ENCODE results near the gene KIT.

KIT gene

DNA sequence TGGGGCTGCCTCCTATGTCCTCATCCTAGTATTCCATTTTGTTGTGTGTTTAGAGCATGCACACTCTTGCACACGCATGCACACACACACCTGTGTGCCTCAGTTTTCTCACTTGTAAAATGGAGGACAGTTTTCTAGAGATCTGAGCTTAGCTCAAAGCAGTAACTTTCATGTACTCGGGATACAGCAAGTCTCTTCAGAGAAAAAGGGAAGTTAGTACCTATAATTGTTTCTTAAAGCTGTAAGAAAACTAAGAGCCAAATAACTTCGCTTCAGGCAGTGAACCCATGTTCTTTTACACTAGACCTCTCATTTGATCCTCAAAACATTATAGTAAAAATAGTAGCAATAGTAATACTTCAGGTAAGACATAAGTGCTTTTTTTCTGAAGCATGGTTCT, 49.6 kb downstream of the KIT start:
- no peak for DNase-seq

DNA sequence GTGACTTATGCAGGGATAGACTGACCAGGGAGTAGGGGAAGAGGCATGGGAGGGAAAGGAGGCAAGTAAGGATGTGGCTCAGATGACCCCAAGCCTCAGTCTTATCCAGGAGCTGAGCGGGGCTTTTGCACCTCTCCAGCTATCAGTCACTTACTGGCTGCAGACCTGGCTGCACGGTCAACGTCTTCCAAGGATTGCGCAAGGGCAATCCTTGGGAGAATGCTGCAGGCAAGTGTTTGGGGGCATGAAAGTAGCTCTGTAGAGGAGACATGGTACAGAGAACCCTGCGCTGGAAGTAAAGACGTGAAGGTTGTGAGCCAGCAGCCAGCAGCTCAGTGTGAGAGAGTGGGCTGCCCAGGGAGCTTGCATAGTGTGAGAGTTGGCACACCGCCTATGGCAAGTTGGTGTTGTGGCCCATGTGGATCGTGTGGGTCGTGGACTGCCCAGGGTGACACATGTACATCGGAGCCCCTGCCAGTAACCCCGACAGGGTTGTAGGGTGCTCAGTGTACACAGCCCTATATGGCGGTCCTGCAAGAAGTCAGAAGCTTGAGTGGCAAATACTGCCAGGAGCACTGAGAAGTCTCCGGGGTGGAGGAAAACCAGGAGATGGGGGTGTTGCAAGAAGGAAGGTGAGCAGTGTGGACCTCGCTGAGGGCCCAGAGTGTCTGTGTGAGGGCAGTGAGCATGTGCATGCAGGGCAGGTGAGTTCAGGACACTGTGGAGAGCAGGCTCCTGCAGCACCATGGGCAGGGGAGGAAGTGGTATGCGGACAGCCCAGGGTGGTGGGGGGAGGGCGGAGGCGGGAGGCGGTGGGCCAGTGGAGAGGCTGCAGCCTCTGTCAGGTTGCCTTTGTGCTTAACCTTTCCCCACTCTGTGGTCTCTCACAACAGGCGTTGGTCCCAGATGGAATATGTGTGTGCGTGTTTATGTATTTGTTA, 50.9 kb downstream of the KIT start:
- DNase-seq: no peak

DNA sequence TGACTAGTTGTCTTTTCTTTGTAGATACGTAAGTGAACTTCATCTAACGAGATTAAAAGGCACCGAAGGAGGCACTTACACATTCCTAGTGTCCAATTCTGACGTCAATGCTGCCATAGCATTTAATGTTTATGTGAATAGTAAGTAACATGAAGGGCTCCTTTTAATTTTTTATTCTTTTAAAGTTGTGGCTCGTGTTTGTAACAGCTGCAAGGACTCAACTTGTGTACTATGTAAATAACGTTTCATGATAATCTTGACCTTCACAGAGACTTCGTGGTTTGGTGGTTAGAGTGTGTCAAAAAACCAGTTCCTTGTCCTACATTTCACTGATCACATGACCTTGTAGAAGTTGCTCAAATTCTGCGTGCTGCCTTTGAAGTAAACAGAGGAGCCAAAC, 51.6 kb downstream of the KIT start:
- no peak for DNase-seq

DNA sequence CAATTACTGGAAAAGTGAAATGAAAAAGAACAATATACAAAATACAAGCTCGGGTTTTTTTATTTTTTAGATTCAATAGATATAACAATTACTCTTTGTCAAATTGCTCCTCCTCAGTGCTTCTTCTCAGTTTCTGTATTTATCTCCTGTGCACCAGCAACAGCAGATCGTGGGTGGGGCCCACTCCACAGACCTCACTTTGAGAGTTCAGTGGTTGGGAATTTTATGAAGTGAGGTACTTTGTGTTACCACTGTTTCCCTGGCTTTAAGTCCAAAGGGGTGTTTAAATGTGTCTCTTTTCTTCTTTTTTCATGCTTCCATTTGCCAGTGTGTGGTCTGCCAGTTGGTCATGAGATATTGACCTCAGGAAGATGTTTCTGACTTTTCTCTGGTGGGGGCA, 54.4 kb downstream of the KIT start:
- no peak for DNase-seq

DNA sequence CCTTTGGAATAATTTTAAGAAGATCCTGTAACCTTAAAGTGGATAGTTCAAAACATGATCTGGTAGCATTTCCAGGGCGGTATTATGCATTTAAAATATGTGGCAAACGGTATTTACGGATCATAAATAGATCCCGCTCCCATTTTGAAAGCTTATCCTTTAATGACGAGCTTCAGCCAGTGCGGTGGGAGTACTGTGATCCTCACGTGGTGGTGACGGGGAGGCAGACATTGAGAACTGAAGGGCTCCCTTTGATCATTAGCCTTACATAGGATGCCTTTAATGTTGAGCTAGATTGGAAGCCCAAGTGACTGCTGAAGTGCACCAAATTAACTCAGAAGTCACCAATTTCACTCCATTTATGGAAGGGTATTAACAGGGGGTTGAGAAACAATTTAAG, 56.9 kb downstream of the KIT start:
- no peak for DNase-seq

DNA sequence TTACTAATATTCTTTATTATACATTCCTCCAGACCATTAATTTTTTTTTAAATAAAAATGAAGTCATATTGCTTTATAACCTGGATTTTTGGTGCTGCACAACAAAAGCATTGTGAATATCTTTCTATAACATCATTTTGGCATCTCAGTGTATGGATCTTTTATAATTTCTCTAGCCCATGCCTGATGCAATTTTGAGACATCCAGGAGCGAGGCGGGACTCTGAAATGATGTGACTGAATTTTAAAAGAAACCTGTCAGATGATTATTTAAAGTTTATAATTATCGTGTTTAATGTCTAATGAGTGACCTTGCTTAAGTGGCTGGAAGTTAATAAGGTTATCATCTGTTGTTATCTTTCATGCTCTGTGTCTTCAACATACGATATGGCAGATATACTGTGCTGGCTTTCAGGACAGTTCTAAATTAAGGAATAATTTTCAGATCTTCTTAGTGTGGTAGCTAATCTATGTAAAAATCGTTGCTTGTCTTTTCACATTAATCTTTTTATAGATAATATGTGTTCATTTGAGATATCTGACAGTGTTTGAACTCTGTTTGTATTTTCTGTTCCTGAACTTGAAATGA, 58.8 kb downstream of the KIT start:
- DNase-seq: no peak

DNA sequence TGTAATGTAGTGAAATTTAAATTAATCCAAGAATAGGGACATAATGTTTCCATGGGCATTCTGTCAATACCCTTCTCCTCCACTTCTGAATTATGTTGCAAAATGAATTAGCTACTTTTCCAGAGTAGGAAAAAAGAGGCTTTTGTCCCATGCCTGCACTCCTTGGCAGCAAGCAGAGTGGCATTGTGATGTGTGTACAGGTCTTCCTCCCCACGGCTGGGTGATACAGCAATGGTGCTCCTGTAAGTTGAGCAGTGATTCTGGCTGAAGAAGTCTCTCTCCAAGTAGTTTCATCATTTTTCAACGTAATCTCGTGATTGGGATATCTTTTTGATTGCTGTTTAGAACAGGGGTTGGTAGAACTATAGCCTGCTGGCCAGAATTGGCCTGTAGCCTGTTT, 59.9 kb downstream of the KIT start:
- no peak for DNase-seq

DNA sequence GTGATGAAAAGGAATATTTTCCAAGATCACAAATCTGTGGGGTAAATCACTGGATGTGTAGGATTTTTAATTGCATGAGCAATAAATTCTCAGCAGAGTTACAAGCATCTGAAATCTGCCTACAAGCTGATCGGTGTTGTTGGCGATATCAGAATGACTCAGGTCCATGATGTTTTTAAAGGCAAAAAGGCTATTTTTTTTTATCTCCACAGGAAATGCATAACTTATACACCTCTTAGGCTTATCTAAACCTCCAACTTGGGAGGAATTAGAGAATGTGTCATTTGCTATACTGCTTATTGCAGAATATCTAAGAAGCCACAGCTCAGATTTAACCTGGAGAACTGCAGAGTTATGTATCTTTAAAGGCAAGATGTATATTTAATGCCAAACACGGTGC, 61.6 kb downstream of the KIT start:
- no peak for DNase-seq

DNA sequence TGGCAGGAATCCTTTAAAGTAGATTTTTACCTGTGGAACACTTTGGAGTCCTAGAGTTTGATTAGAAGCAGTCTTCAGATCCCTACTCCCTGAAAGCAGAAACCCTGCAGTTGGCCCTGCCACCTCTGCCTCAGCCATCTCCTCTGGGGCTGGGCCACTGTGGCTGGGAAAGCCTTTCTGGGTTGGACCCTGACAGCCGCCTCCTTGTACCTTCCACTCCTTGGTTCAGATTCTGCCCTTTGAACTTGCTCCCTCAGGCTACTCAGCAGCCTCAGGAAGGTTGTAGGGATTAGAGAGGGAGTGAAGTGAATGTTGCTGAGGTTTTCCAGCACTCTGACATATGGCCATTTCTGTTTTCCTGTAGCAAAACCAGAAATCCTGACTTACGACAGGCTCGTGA, 65.5 kb downstream of the KIT start:
- DNase-seq: no peak

DNA sequence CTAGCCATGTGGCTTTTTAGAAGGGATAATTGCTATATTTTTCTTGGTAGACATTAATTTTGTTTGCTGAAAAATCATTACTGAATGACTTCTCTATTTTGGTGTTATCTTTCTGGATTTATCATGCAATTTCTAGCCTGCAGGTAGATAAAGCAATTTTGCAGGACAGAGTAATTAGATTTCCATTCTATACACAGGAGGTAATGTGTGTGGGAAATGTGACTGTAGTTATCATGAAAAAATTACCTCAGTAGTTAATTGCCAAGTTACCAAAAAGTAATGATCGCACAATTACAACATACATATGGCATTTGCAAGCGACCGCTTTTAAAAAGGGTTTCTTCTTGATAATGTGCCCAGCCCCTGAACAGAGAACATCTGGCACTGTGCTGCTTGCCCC, 66.1 kb downstream of the KIT start:
- no peak for DNase-seq

DNA sequence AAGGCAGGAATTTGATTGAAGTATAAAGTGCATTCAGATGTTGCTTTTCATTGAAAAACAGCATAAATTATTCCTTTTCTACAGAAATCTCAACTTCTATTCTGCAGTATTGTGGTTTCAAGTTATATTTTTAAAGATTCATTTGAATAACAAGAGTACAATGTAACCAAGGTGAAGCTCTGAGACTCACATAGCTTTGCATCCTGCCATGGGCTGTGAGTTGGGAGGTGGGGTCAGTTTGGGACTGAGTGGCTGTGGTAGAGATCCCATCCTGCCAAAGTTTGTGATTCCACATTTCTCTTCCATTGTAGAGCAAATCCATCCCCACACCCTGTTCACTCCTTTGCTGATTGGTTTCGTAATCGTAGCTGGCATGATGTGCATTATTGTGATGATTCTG, 69.2 kb downstream of the KIT start:
- DNase-seq: no peak

DNA sequence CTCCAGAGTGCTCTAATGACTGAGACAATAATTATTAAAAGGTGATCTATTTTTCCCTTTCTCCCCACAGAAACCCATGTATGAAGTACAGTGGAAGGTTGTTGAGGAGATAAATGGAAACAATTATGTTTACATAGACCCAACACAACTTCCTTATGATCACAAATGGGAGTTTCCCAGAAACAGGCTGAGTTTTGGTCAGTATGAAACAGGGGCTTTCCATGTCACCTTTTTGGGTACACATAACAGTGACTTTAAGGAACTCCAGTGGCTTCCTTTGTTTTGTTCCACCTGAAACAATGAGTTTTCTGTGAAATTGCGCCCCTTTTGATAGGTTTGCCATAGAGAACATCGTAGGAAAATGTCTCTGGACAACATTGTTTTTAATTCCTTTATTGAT, 69.6 kb downstream of the KIT start:
- no peak for DNase-seq

DNA sequence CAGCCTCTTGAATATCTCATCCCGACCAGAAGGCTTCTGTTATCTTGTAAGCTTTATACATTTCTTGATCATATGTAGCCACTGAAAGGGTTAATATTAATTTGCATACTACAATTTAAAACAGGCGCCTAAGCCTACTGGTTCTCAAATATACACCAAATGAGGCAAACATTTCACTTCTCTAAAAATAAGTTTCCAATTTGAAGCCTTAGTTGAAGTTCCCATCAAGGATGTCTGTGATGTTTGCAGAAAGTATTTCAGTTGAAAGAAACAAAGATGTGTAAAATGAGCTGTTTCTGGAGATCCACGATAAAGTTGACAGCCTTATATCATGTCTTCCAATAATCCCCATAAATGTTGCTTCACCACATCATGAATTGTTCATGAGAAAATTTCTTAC, 70.6 kb downstream of the KIT start:
- no peak for DNase-seq

DNA sequence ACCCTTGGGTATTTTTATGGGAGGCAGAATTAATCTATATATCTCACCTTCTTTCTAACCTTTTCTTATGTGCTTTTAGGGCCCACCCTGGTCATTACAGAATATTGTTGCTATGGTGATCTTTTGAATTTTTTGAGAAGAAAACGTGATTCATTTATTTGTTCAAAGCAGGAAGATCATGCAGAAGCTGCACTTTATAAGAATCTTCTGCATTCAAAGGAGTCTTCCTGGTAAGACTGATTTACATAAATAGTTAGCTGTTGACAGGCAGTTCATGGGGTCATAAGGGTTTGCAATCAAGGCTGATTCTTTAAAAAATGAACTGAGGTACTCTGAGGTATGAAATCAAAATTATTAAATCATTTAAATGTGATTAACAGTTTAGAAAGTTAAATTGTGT, 71.5 kb downstream of the KIT start:
- DNase-seq: no peak

DNA sequence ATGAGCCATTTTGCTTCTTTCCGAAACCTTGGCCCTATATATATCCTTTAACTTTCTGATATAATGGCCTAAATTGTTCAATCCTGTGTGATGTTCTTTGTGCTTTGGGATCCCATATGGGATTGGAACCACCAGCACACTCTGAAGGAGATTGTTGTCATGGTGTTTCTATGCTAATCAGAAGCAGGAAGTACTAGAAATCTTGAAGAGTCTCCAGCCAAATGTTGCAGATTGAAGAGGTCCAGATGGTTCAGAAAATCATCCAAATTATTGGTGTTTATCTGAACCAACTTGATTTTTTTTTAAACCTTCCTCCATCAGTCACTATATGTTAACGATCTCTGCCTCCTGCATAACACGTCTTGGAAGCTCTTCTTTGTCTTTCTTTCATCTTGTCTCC, 72.8 kb downstream of the KIT start:
- DNase-seq: no peak

DNA sequence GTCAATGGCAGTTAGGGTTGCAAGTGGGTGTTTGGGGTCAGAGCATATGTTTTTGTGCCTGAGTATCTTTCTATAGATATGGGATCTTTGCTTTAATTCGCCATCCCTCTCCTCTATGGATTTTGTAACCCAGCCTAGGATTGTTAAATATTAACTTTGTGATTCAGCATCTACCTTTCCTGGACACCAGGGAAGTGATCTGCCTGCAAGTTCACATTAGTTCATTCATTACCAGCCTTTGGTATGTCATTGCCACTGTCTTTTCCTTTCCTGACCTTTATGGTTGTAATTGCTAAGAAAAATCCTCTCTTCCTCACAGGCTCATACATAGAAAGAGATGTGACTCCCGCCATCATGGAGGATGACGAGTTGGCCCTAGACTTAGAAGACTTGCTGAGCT, 73.8 kb downstream of the KIT start:
- no peak for DNase-seq

DNA sequence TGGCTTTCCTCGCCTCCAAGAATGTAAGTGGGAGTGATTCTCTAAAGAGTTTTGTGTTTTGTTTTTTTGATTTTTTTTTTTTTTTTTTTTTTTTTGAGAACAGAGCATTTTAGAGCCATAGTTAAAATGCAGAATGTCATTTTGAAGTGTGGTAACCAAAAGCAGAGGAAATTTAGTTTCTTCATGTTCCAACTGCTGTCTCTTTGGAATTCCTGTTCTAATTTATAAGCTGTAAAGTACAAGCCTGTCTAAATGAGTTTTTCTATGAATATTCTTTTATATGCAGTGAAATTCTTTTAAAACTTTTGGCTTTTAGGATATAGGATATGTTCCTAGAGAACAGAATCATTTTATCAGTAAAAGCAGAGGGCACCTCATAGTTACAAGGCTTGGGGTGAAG, 74.2 kb downstream of the KIT start:
- no peak for DNase-seq

DNA sequence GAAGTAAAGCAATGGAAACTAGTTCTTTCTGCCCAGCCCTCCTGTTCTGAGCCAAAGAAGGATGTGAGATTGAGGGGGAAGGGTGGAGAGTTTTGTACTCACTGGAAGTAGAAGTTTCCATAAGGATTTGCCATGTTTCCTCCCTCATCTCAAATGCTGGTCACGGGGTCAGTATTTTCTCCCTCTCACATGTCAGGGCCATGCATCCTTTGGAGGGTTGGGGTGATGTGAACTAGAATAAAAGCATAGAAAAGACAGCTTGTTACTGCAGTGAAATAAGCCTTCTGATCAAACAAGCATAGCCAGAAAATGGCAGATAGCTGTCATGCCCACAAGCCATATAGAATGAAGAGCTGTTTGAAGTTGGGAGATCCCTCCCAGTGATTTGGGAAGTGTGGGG, 79.7 kb downstream of the KIT start:
- no peak for DNase-seq

DNA sequence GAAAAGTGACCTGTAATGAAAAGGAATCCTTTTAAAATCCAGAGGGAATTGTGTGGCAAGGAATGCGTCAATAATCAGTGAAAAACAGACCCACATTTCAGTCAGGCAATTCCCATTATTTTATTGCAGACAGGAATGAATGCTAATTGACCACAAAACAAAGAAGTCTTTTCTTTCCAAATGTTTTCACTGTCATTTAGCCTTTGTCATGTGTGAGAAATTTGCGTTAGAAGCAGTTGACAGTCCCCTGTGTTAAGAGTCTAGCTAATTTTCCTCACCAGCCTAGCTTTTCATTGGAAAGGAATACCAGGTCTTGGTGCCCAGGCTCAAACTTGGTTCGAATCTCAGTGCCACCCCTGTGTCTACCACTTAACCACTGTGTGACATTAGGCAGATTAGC, 83.4 kb downstream of the KIT start:
- DNase-seq: no peak

DNA sequence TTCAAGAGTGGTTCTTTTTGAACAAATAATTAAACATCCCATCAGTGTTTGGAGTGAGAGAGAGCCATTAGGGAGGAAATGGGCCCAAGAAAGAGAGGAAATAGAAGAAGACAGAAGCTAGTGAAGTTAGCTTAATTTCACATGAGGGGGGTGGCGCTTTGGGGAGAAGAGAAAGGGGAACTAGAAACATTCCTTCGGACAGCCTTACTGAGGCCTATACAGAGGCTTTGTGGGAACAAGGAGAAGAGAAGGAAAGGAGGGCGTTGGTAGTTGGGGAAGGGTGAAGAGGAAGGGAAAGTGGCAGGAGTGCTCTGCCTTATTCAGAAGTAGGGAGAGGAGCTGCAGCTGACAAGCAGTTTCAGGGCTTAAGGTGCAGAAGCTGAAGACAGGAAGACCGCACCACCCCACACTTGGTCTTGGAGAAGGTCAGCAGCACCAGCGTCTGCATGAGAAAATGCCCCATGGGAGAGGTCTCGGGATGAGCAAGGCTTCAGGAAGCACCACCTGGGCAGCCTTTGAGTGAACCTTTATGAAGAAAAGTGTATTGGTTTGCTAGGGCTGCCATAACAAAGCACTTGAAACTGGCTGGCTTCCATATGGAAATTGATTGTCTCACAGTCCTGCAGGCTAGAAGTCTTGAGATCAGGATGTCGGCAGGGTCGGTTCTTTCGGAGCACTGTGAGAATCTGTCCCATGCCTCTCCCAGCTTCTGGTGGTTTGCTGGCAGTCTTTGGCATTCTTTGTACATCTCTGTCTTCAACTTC, 85.1 kb downstream of the KIT start:
- DNase-seq: no peak

DNA sequence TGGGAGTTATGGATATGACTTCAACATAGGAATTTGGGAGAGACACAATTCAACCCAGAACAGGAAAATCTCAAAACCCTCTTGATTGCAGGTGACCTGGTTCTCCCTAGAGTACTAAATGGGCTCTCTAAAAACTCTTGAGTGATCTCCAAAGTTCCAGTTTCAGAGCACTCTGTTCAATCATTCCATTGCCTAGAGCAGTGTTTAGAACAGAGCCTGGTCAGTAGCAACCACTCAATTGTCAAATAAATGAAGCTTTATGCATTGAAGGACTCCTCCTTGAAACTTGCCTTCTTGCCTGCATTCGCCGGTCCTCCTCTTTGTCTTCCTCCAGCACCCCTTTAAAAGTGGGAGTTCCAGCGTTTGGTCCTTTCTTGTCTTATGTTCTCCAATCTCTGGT, 85.8 kb downstream of the KIT start:
- no peak for DNase-seq

DNA sequence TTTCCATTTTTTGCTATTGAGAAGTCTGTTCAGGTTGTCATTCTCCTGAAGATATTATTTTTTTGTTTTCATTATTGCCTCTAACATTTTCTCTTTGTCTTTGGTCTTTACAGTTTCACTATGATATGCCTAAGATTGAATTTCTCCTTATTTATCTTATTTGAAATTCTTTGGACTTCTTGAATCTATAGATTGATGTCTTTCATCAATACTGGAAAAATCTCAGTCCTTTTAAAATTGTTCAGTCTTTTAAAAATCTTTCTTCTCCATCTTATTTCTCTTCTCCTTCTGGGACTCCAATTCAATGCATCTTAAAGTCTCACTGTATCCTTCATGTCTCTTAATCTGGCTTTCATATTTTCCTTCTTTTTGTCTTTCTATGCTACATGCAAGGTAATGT, 86.7 kb downstream of the KIT start:
- DNase-seq: no peak

DNA sequence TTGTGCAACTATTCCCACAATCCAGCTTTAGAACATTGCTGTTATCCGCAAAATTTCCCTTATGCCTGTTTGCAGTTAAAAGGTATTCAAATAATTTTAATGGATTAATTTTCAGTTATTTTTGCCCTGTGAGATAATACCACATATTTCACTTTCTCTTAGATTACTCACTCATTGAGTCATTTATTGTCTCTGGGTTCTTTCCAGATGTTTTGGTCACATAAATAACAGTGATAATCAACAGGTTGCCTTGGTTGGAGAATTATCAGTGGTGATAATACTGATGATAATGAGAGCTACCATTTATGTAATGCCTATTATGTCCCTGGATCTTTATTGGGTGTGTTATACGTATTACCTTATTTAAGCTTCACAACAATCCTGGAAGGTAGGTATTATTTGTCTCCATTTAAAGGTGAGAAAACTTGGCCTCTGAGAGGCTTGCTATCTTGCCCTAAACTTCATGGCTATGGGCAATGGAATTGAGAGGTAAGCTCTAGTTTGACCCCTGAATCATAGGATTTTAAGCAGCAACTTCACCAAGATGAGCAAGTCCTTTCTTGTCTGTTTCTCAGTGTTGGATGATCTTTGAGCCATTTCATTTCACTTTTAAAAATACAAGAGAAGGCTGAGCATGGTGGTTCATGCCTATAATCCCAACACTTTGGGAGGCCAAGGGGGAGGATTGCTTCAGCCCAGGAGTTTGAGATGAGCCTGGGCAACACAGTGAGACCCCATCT, 87.4 kb downstream of the KIT start:
- DNase-seq: no peak
